ENCODE results near the gene SMARCC2.
"Not testable (repeated sequence)": the region's sequence is repeated elsewhere in the genome, so short reads cannot be mapped to it uniquely, and the experiment has no call there.

Gene SMARCC2

GRCh38 chr12:56121204-56121870, 67.9 kb downstream of the SMARCC2 start:
- no peak for DNase-seq (ENCODE audit: low read depth in 2 of 2)

- no peak for DNase-seq (ENCODE audit: low read depth in 2 of 2)
Observed at GRCh38 chr12:56120158-56120846, 69.0 kb downstream of the SMARCC2 start.

GRCh38 chr12:56119361-56119796, 69.9 kb downstream of the SMARCC2 start:
- peak; percentile 74 to 80 for DNase-seq (ENCODE audit: low read depth in 2 of 2)

- DNase-seq (ENCODE audit: low read depth in 2 of 2): no peak
Observed at GRCh38 chr12:56118688-56119357, 70.5 kb downstream of the SMARCC2 start.

- DNase-seq (ENCODE audit: low read depth in 2 of 2): peak; percentile 98
Observed at GRCh38 chr12:56117778-56118687, 71.2 kb downstream of the SMARCC2 start, which contains the start of gene ZC3H10. Gene ZC3H10, plus strand, starts transcription at chr12:56118266. Its CDS starts 2,297 bp downstream, at chr12:56120563.

- DNase-seq (ENCODE audit: low read depth in 2 of 2): not testable (repeated sequence)
Observed at GRCh38 chr12:56117082-56117706, 72.1 kb downstream of the SMARCC2 start.

GRCh38 chr12:56116267-56117081, 72.8 kb downstream of the SMARCC2 start, which contains the start of gene RPL41:
Gene RPL41, plus strand, starts transcription at chr12:56116633.
- peak; percentile 80 to 81 for DNase-seq (ENCODE audit: low read depth in 2 of 2)

- no peak for DNase-seq (ENCODE audit: low read depth in 2 of 2)
Observed at GRCh38 chr12:56115329-56115728, 74.0 kb downstream of the SMARCC2 start.

GRCh38 chr12:56114084-56114483, 75.2 kb downstream of the SMARCC2 start:
- no peak for DNase-seq (ENCODE audit: low read depth in 2 of 2)

All from fibroblast of skin of left biceps (primary cell).